Astrocyte (in vitro differentiated cells and primary cell): ENCODE data around the gene TAB3. TPM values are rescaled to one million over a fixed set of nuclear protein-coding genes. Genes with fewer than 3 reads are reported as not detected.

Source experiments
- DNase-seq: peaks from one replicate; pipeline ENCODE4 v3.0.0-alpha.2; 2010; ENCODE audit warnings: low read depth
- FAIRE-seq: peaks from 2 replicates; lab custom pipeline; 2011; peaks lifted over from hg19 to GRCh38; lab: Jason Lieb, UNC
- H2AFZ ChIP-seq: 2 replicates; pipeline ENCODE4 v1.6.0; 2012; ENCODE audit warnings: low read depth, low read length, inconsistent platforms
- H3K27ac ChIP-seq: 2 replicates; pipeline ENCODE4 v1.5.1; 2011; ENCODE audit warnings: low read depth, low read length, inconsistent platforms
- H3K27me3 ChIP-seq: 2 replicates; pipeline ENCODE4 v1.6.0; 2011; ENCODE audit warnings: low read length, inconsistent platforms; ENCODE audit not compliant: insufficient read depth
- H3K36me3 ChIP-seq: 2 replicates; pipeline ENCODE4 v1.5.1; 2011; ENCODE audit warnings: low read length, inconsistent platforms; ENCODE audit not compliant: insufficient read depth
- H3K4me1 ChIP-seq: 2 replicates; pipeline ENCODE4 v1.5.1; 2011; ENCODE audit warnings: low read length, inconsistent platforms; ENCODE audit not compliant: insufficient read depth
- H3K4me2 ChIP-seq: 2 replicates; pipeline ENCODE4 v1.6.0; 2012; ENCODE audit warnings: low read length, inconsistent platforms
- H3K4me3 ChIP-seq: 2 replicates; pipeline ENCODE4 v1.5.1; 2011; ENCODE audit warnings: low read depth, mild to moderate bottlenecking, low read length, inconsistent platforms; ENCODE audit not compliant: insufficient read depth
- H3K79me2 ChIP-seq: 2 replicates; pipeline ENCODE4 v1.6.0; 2012; ENCODE audit warnings: mild to moderate bottlenecking, low read length, inconsistent platforms; ENCODE audit not compliant: insufficient read depth
- H3K9ac ChIP-seq: 2 replicates; pipeline ENCODE4 v1.6.0; 2012; ENCODE audit warnings: mild to moderate bottlenecking, low read length, inconsistent platforms
- H3K9me3 ChIP-seq: 2 replicates; pipeline ENCODE4 v1.5.1; 2012; ENCODE audit warnings: low read depth, mild to moderate bottlenecking, low read length, inconsistent platforms; ENCODE audit not compliant: insufficient read depth
- H4K20me1 ChIP-seq: 2 replicates; pipeline ENCODE4 v1.6.0; 2012; ENCODE audit warnings: low read length, inconsistent platforms; ENCODE audit not compliant: insufficient read depth
- H3K27ac Mint-ChIP-seq: one replicate; pipeline ENCODE4 v1.8.0; 2021; ENCODE audit warnings: mild to moderate bottlenecking, mixed read lengths; ENCODE audit not compliant: unreplicated experiment
- H3K27me3 Mint-ChIP-seq: one replicate; pipeline ENCODE4 v1.8.0; 2021; ENCODE audit warnings: low read depth, mixed read lengths; ENCODE audit not compliant: unreplicated experiment
- H3K36me3 Mint-ChIP-seq: one replicate; pipeline ENCODE4 v1.8.0; 2021; ENCODE audit warnings: low read depth, mixed read lengths; ENCODE audit not compliant: unreplicated experiment
- H3K4me1 Mint-ChIP-seq: one replicate; pipeline ENCODE4 v1.8.0; 2021; ENCODE audit warnings: low read depth, mixed read lengths; ENCODE audit not compliant: unreplicated experiment
- H3K4me3 Mint-ChIP-seq: one replicate; pipeline ENCODE4 v1.8.0; 2021; ENCODE audit warnings: mild to moderate bottlenecking, moderate library complexity, mixed read lengths; ENCODE audit not compliant: unreplicated experiment
- H3K9me3 Mint-ChIP-seq: one replicate; pipeline ENCODE4 v1.8.0; 2021; ENCODE audit warnings: mild to moderate bottlenecking, mixed read lengths; ENCODE audit not compliant: unreplicated experiment
- EZH2 ChIP-seq: IDR thresholded peaks from 2 replicates; pipeline ENCODE4 v1.6.1; 2012; ENCODE audit warnings: mild to moderate bottlenecking, low read length, inconsistent platforms; ENCODE audit not compliant: insufficient read depth
- total RNA-seq: library from RNA; stranded (reverse); gene quantifications from 2 replicates; pipeline ENCODE4 v1.2.1, GENCODE V29; 2021
- TF ChIP-seq, protein P1 (sequence below): IDR thresholded peaks from 2 replicates; pipeline ENCODE4 v1.5.1; 2011; ENCODE audit warnings: low read depth, mild to moderate bottlenecking, inconsistent platforms, low read length, moderate library complexity; ENCODE audit not compliant: insufficient read depth

TAB3 gene
- total RNA-seq, 1 donor from 2014 or later, result 19.3 TPM

- H3K27me3 ChIP-seq, result no peaks in the 10 kb centered on the region
- H3K4me3 ChIP-seq, result no peak overlapping the region
- TF ChIP-seq, protein P1, sequence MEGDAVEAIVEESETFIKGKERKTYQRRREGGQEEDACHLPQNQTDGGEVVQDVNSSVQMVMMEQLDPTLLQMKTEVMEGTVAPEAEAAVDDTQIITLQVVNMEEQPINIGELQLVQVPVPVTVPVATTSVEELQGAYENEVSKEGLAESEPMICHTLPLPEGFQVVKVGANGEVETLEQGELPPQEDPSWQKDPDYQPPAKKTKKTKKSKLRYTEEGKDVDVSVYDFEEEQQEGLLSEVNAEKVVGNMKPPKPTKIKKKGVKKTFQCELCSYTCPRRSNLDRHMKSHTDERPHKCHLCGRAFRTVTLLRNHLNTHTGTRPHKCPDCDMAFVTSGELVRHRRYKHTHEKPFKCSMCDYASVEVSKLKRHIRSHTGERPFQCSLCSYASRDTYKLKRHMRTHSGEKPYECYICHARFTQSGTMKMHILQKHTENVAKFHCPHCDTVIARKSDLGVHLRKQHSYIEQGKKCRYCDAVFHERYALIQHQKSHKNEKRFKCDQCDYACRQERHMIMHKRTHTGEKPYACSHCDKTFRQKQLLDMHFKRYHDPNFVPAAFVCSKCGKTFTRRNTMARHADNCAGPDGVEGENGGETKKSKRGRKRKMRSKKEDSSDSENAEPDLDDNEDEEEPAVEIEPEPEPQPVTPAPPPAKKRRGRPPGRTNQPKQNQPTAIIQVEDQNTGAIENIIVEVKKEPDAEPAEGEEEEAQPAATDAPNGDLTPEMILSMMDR, result no peak
- TF ChIP-seq EZH2, result no peak
- no peak overlapping the region for H3K4me2 ChIP-seq
- H2AFZ ChIP-seq, result no peak overlapping the region
- H3K9me3 ChIP-seq, result no peaks in the 10 kb centered on the region
- H3K27ac ChIP-seq, result no peak overlapping the region
- no peak overlapping the region for H3K4me3 Mint-ChIP-seq
- no peaks in the 10 kb centered on the region for H3K36me3 ChIP-seq
- no peaks in the 10 kb centered on the region for H3K36me3 Mint-ChIP-seq
- H3K9me3 Mint-ChIP-seq, result no peaks in the 10 kb centered on the region
- no peaks in the 10 kb centered on the region for H3K27me3 Mint-ChIP-seq
- no peaks in the 10 kb centered on the region for H3K4me1 Mint-ChIP-seq
- H3K27ac Mint-ChIP-seq, result no peak overlapping the region
- no peaks in the 10 kb centered on the region for H3K4me1 ChIP-seq
- no peak overlapping the region for H3K9ac ChIP-seq
- H4K20me1 ChIP-seq, result no peaks in the 10 kb centered on the region
- DNase-seq (no peak), FAIRE-seq (no peak)
- H3K79me2 ChIP-seq, result no peaks in the 10 kb centered on the region
Observed at GRCh38 chrX:30821116-30821515, 67.9 kb downstream of the TAB3 start.

GRCh38 chrX:30819080-30819479 is 70.0 kb downstream of the TAB3 start:
- no peaks in the 10 kb centered on the region for H4K20me1 ChIP-seq
- Mint-ChIP-seq H3K4me3 (no peak overlapping the region), H3K9me3 (no peaks in the 10 kb centered on the region), H3K27me3 (no peaks in the 10 kb centered on the region), H3K4me1 (no peaks in the 10 kb centered on the region), H3K36me3 (no peaks in the 10 kb centered on the region), H3K27ac (no peak overlapping the region)
- no peak overlapping the region for H3K4me2 ChIP-seq
- no peaks in the 10 kb centered on the region for H3K4me1 ChIP-seq
- TF ChIP-seq EZH2, result no peak
- TF ChIP-seq, protein P1, result no peak
- DNase-seq, result no peak
- H3K27me3 ChIP-seq, result no peaks in the 10 kb centered on the region
- no peak overlapping the region for H3K4me3 ChIP-seq
- no peaks in the 10 kb centered on the region for H3K36me3 ChIP-seq
- no peaks in the 10 kb centered on the region for H3K79me2 ChIP-seq
- no peak overlapping the region for H2AFZ ChIP-seq
- H3K27ac ChIP-seq, result no peak overlapping the region
- H3K9ac ChIP-seq, result no peak overlapping the region
- H3K9me3 ChIP-seq, result no peaks in the 10 kb centered on the region
- peak; percentile 82 for FAIRE-seq

DNA sequence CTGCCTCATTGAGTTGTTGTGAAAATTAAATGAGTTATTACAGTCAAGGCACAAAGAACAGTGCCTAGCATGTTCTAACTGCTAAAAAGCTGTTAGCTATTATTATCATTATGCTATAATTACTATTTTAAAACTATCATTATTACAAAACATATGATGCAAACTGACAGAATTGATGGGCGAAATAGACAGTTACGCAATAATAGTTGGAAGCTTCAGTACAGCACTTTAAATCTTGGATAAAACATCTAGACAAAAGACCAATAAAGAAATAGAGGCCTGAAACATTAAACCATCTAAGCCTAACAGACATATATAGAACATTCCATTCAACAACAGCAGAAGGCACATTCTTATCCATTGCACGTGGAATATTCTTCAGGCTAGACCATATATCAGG is 73.0 kb downstream of the TAB3 start:
- H2AFZ ChIP-seq, result no peak overlapping the region
- Mint-ChIP-seq H3K4me1 (no peaks in the 10 kb centered on the region), H3K27me3 (no peaks in the 10 kb centered on the region), H3K36me3 (no peaks in the 10 kb centered on the region), H3K4me3 (no peak overlapping the region), H3K27ac (no peak overlapping the region), H3K9me3 (no peaks in the 10 kb centered on the region)
- TF ChIP-seq, protein P1, result no peak
- no peak for TF ChIP-seq EZH2
- H3K27me3 ChIP-seq, result no peaks in the 10 kb centered on the region
- no peaks in the 10 kb centered on the region for H4K20me1 ChIP-seq
- no peak overlapping the region for H3K4me3 ChIP-seq
- no peak overlapping the region for H3K4me2 ChIP-seq
- H3K79me2 ChIP-seq, result no peaks in the 10 kb centered on the region
- no peaks in the 10 kb centered on the region for H3K9me3 ChIP-seq
- no peak for FAIRE-seq
- H3K9ac ChIP-seq, result no peak overlapping the region
- no peaks in the 10 kb centered on the region for H3K4me1 ChIP-seq
- DNase-seq, result no peak
- H3K27ac ChIP-seq, result no peak overlapping the region
- no peaks in the 10 kb centered on the region for H3K36me3 ChIP-seq
